ENCODE results near the gene TDRD9.

- TF ChIP-seq POLR2A (IDR thresholded peaks at IDR 0.05; ENCODE audit: low read depth, low read length) (no peak), TAF1 (IDR thresholded peaks at IDR 0.05; ENCODE audit: borderline replicate concordance, low read depth, low read length) (no peak)
These were observed 163.0 kb downstream of the TDRD9 start for GRCh38 chr14:104091061-104091926.

Data from GM12892 (cell line).